Astrocyte (in vitro differentiated cells and primary cell): ENCODE data around the gene CHL1.

Experiments
- CTCF ChIP-seq: IDR thresholded peaks from 2 replicates; pipeline ENCODE4 v1.5.1; 2011; ENCODE audit warnings: low read depth, mild to moderate bottlenecking, inconsistent platforms, low read length, moderate library complexity; ENCODE audit not compliant: insufficient read depth
- EZH2 ChIP-seq: IDR thresholded peaks from 2 replicates; pipeline ENCODE4 v1.6.1; 2012; ENCODE audit warnings: mild to moderate bottlenecking, low read length, inconsistent platforms; ENCODE audit not compliant: insufficient read depth

- no peak for TF ChIP-seq CTCF
- TF ChIP-seq EZH2 = no peak
Observed at GRCh38 chr3:331881-332280, 135.3 kb downstream of the CHL1 start.
